A172 (cell line): ENCODE data around the gene NEMF. TPM values are rescaled to one million over a fixed set of nuclear protein-coding genes. Genes with fewer than 3 reads are reported as not detected.
"Not testable (repeated sequence)": the region's sequence is repeated elsewhere in the genome, so short reads cannot be mapped to it uniquely, and the experiment has no call there.

ENCODE experiments used
- DNase-seq: peaks from one replicate; pipeline ENCODE4 v3.0.0-alpha.2; 2015; ENCODE audit warnings: low spot score
- total RNA-seq: library from RNA; depleted of rRNA; stranded (reverse); fragments of >200 nt; shearing (Covaris generic); gene quantifications from 2 replicates; pipeline ENCODE4 v1.2.3, GENCODE V29; 2014

The NEMF gene
- total RNA-seq, 1 experiment from 2014 or later = 33.2 TPM

DNA sequence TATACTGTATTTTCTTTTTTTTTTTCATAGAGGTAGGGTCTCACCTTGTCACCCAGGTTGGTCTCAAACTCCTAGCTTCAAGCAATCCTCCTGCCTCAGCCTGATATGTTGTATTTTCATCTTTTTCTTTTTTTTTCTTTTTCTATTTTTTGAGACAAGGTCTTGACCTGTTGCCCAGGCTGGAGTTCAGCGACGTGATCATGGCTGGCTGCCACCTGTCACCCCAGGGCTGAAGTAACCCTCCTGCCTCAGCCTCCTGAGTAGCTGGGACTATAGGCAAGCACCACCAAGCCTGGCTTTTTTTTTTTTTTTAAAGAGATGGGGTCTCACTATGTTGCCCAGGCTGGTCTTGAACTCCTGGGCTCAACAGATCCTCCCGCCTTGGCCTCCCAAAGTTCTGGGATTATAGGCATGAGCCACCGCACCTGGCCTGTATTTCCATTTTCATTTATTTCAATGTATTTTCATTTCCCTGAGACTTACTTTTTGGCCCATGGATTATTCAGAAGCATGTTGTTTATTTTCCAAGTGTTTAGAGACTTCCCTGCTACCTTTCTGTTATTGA lies 24.1 kb upstream of the NEMF start:
- DNase-seq = no peak

DNA sequence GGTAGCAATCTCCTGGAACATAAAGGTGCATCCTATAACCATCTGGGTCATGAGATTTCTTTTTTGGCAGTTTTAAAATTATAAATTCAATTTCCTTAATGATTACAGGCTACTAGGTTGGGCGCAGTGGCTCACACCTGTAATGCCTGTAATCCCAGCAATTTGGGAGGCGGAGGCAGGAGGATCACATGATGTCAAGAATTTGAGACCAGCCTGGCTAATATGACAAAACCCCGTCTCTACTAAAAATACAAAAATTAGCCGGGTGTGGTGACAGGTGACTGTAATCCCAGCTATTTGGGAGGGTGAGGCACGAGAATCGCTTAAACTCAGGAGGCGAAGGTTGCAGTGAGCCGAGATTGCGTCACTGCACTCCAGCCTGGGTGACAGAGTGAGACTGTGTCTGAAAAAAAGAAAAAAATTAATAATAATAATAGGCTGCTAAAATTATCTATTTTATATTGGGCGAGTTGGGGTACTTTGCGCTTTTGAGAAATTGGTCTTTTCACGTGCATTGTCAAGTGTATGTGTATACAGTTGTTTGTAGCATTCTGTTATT lies 23.1 kb upstream of the NEMF start:
- DNase-seq = no peak

DNA sequence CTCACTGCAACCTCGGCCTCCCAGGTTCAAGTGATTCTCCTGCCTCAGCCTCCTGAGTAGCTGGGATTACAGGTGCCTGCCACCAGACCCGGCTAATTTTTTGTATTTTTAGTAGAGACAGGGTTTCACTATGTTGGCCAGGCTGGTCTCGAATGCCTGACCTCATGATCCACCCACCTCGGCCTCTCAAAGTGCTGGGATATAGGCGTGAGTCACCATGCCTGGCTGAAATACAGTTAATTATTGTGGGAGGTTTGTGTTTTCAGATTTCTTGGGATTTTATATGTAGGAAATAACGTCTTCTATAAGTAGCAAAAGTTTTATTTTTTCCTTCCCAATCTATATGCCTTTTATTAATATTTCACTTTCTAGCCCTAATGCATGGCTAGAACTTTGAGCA lies 21.0 kb upstream of the NEMF start:
- DNase-seq = not testable (repeated sequence)

DNA sequence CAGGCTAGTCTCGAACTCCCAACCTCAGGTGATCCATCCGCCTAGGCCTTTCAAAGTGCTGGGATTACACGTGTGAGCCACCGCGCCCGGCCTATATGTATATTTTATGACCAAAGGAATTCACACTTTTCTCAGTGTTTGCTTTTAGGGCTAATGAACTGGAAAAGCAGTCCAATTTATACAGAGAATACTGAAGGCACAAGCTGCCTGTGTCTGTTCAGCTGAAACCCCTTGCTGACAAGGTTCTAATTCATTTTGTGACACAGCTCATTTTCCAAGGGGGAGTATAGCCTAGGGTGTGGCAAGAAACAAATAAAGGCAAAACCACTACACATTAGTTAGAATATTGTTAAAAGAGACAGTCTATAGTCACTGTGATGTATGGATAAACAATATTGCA lies 18.3 kb upstream of the NEMF start:
- DNase-seq = no peak

DNA sequence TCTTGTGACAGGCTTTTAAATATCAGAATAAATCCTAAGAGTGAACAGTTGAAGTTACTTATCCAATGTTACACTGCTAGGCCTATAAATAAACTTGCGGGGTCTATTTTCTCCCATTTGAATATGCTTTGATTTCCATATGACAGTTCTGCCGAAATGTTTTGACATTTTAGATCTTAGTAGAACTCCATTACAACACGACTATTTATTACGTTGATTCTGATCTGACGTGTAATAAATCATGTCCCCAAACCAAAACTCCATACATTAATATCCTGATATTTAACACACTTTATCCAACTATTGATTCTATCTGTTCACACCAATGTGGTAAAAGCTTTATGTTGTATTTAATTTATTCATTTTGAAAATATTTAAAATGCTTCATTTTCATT lies 16.1 kb upstream of the NEMF start:
- no peak for DNase-seq

DNA sequence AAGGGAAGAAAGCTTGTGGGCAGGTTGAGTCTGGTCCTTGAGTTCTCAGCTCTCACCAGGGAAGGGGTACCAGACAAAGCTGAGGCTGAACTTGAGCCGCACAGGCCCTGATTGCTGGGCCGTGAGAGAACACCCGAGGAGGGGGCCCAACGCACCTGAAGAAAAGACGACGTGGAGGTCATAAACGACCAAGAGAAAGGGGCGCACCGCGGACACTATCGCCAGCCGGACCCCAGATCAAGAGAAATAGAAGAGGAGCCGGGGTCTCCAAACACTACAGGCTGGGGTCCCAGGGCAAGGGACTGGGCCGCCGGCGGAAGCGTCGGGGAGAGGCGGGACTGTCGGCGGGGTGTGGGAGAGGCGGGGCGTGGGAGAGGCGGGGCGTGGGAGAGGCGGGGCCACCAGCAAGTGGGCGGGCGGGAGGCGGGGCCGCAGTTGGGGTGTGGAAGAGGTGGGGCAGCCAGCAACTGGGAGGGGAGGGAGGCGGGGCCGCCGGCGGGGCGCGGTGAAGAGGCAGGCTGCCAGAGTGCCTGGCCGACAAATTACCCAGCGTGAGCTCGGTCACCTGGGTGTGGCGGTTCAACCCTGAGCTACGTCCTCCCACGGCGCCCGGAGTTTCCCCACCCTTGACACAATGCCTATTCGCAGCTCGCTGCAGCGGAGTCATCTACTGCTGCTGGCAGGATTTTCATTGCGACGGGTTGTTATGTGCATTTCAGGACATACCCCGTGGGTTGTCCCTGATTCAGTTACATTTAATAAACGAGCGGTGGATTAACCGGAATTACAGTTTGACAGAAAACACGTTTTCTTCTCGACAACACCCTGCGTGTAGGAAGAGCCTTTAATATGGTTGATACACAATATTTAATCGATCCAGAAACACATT lies 15.5 kb upstream of the NEMF start:
- DNase-seq = peak; percentile 85

DNA sequence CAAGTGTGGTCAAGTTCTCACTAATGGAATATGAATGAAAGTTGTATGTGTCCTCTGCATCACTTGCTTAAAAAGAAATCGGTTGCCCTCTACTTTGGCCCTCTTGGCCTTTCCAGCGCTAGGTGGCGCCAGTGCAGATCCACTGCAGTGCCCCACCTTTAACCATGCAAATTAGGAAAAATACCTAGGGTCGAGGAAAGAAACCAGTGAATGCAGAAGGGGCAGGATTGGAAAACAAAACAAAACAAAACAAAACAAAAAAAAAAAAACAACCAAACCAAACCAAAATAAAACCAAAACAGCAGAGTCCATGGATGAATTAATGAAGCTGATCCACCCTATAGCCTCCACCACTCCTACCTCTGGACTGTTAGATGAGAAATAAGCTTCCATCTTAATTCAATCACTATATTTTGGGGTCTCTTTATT lies 12.9 kb upstream of the NEMF start:
- peak; percentile 46 for DNase-seq

DNA sequence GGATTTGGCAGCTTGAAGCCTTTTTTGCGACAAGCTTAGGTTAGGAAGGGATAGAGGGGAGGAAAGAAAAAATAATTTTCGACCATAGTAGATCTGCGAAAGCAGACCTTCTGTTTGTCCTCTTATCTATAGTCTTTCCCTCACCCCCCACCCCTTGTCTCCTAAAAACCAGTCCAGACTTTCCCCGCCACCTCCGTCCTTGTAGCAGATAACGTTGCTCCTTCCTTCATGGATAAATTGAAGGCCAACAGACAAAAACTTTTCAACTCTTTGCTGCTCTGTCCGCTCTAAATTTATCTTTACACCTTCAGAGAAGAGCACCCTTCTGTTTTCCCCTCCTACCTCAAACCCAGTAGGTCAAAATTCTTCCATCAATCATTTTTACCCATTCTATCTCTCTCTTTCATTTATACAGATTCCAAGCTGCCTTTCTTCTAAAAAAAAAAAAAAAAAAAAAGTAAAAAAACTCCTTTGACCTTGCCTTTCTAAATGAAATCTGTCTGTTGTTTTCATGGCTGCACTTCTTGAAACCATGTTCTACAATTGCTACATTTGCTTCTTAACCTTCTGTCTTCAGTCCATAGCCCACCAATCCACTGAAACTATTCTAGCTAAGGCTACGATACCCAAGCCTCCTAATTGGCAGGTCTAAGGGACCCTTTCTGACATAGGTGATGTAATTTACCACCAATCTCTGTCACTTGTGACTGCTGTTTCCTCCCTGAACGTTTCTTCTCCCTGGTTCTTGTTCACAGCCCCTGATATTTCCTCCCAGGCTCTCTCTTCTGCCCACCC lies 11.1 kb upstream of the NEMF start:
- no peak for DNase-seq

DNA sequence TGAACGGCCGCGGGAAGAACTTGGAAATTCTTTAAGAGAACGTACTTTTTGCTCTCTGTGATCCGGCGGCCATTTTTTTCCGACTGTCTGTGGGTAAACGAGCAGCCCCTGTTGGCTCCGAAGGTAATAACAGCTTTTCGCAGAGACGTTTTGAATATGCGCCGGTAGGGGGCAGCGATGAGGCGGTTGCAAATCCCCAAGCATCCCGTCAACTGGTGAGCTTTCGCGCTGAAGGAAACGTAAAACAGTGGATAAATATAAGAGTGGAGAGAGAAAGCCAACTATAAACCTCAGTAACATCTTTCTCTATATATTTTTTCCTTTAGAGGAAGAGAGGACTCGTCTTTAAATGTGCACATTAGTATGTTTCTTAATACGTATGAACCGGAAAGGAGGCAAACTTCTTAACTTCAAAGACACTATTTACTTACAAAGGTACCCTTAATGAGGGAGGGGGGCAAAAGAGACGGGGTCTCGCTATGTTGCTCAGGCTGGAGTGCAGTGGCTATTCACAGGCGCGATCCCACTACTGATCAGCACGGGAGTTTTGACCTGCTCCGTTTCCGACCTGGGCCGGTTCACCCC lies 9.6 kb upstream of the NEMF start:
- DNase-seq = peak; percentile 64

DNA sequence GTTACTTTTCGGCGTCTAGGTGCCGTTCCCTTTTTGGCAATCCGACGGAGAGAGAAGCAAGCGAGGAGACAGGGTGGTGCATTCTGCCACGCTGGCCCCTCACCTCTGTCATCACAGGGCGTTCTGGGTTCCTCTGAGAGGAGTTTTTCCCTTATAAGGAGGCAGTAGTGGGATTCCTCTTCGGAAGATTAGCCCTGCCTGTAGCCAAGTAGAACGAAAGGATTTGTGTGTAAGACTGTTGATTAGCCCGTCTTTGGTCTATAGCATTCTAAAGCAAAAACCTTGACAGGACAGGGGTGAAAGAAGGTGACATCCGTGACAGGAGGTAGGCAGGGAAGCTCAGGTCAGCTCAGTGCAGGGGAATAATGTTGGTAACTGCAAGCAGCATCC lies 9.1 kb upstream of the NEMF start:
- DNase-seq = peak; percentile 54

DNA sequence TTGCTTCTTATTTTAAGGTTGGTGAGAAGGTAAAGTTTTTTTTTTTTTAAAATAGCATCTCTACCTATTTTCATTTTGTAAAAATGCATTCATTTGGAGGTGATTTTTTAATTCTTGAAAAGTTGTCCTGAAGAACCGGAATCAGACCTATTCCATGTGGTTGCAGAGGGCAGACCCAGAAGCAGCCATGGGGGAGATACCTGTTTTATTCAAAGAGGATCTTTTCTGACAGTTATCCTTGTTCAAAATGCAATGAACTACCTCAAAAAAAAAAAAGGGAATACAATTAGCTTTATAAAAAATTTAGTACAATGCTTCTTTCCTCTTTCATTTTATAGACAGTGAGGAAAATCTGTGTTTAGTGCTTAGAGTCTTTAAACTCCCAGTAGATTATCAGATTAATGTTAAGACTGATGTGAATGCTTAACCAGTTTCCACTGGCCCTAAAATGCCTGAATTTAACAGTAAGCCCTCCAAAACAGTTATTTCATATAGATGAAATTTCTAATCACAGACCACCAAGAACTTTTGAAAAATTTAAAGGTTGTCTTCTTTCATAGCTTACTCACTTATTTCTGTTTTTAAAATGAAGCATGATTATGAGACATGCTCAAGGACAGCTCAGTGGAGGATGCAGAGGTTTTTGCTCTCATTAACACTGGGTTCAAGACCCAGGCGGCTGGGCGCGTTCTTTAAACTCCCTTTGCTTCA lies 8.6 kb upstream of the NEMF start:
- no peak for DNase-seq

DNA sequence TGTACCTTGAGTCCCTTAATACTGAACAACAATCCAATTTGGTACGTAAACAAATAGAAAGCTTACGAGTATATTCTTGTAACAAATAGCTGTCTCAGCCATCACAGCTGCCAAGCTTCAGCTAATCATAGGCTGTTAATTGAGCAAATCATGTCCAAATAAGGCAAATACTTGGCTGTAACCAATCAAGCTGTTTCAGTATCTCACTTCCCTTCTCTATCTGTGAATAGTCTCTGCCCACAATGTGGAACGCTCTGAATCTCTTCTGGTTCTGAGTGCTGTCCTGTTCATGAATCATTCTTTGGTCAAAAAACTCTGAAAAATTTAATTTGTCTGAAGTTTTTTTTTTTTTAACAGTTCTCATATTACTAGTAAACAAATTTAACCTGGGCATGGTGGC lies 5.8 kb upstream of the NEMF start:
- no peak for DNase-seq

DNA sequence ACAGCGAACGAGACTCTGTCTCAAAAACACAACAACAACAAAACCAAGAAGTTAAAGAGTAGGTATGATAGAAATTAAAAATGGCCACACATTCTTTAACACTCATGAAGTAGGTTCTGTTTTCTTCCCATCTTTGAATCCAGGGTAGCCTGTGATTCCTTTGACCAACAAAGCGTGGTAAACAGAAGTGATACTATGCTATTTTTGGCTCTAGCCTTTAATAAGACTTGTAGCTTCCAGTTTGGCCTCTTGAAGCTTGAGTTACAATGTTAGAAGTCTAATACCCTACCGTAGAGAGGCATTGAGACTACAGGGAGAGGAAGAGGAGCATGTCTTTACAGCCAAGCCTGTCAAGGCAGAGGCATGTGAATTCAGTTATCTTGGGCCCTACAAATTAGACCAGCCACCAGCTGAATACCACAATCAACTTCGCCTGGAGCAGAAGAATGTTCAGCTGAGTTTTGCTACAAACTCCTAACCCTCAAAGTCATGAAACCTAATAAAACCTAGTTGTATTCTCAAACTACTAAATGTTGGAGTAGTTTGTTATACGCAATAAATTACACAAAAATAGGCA lies 4.9 kb upstream of the NEMF start:
- DNase-seq = no peak

DNA sequence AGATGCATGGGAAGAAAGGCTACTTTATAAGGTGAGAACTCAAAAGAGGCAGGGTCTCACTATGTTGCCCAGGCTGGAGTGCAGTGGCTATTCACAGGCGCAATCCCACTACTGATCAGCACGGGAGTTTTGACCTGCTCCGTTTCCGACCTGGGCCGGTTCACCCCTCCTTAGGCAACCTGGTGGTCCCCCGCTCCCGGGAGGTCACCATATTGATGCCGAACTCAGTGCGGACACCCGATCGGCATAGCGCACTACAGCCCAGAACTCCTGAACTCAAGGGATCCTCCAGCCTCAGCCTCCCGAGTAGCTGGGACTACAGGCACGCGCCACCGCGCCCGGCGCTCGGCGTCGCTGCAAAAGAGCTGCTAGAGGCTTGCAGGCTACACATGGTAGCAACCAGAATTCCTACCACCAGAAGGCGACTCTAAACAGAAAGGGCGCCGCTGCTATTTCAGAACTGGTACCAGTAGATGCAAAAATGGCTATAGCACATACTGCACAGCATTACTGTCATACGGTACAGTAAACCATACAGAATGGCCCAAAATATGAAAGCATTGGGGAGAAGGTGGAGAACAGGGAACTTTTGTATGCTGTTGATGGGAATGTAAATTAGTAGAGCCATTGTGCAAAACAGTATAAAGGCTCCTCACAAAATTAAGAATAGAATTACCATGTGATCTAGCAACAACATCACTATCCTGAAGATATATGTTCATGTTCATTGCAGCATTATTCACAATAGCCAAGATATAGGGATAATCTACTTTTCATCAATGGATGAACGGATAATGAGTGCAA lies 1.2 kb upstream of the NEMF start:
- DNase-seq = peak; percentile 65

DNA sequence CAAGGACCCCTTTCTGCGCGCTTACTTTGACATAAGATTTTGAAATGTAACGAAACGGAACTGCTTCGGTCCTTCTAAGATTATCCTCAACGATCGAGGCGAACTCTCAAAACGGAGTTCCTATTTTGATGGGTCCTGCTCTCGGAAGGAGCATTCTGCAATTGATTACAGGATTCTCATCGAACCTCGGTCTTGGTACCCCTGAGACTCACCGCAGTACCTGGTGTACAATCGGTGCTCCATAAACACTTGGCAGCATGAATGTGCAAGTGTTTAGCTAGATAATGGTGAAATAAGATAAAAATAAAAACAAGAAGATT lies 530 bp upstream of the NEMF start:
- no peak for DNase-seq

DNA sequence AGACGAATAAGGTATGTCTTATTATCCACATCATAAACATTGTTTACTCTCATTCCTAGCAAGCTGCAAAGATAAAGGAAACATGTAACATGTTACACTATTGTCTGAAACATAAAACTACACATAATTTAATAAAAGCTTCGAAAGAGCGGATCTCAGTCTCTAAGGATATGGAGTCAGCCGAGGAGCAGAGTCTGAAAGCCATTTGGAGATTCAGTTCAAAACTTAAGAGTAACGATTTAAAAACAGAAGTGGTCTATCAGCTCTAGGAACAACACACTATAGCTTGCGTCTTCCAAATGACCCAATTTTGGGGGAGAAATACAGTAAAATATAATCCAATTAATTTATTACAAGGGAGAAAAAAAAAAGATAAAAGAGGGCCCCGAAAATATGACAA lies 775 bp downstream of the NEMF start:
- DNase-seq = no peak

DNA sequence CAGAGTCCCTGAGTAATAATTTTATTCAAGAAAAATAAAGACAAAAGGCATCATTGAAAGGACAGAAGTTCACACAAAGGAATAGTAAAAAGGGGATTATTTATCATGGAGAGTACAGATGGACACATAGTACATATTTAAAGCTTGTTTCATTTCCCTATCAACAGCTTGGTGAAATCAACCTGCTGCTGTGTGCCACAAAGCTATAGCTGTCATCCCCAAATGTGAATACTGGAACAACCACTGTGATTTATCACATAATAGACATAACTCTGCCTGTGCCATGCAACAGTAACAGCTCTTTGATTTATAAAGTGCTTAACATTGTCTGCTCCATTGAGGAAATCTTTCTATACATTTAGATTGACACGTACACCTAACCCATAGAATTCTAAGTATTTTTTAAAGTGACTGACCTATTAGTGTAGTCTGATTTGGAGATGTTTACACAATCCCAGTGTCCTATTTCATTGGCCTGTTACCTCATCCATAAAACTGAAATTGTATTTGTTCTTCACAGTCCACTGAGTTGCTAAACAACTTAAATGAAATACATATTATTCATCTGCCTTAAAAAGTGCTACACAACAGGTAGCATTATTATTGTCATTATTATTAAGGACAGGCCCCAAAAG lies 3.3 kb downstream of the NEMF start:
- DNase-seq = no peak

DNA sequence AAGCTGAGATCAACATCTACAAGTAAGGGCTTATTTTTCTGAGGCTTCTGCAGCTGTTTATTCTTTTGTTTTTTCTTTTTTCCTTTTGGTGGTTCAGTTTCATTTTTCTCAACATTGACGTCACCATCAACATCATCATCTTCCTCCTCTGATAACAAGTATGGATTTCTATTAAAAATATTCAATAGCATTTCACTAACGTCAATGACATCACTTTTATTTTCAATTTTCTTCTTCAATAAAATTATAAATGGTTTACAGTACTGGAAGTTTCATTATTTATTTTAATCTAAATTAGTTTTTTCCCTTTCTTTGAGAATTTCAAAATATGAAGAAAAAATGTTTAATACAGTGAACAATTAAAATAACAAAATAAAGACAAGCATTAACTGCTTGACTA lies 23.9 kb downstream of the NEMF start:
- no peak for DNase-seq

DNA sequence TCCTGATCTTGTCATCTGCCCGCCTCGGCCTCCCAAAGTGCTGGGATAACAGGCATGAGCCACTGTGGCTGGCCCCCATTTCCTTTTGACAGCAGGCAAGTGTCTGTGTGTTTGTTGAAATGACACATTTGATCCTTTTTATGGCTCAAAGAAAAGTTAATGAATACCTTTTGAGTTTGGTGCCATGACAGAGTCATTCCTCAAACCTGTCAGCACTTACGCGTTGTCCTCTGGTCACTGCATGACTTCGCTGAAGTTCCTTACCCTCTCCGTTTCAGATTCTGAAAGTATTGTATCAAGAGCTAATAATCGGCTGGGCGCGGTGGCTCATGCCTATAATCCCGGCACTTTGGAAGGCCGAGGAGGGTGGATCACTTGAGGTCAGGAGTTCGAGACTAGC lies 32.4 kb downstream of the NEMF start:
- DNase-seq = no peak

DNA sequence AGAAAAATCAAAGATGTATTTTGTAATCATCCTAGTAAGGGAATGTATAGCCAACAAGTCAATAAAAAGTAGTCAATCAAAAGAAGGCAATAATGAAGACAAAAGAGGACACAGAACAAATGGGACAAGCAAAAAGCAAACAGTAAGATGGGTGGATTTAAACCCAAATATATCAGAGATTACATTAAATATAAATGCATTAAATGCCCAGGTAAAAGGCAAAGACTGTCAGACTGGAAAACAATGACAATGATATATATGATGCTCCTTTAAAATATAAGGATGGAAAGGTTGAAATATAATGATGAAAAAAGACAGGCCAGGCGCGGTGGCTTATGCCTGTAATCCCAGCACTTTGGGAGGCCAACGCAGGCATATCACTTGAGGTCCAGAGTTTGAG lies 35.7 kb downstream of the NEMF start:
- DNase-seq = no peak
